Measurements from ENCODE around the gene M6PR. TPM values are rescaled to one million over a fixed set of nuclear protein-coding genes. Genes with fewer than 3 reads are reported as not detected.

M6PR gene
- total RNA-seq, 1 donor from 2014 or later, result 259 TPM

DNA sequence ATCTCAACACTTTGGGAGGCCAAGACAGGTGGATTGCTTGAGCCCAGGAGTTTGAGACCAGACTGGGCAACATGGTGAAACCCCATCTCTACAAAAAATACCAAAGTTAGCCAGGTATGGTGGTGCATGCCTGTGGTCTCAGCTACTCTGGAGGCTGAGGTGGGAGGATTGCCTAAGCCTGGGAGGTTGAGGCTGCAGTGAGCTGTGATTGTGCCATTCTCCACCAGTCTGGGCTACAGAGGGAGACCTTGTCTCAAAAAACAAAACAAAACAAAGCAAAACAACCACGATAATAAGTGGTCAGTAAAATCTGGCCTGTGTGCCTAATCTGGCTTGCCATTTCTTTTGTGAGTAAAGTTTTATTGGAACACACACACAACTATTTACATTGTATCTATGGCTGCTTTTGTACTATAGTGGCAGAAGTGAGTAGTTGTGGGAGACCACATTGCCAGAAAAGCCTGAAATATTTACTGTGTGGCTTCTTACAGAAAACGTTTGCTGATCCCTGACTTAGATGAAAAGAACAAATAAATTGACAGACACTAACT, 20.5 kb upstream of the M6PR start:
- no peak for TF ChIP-seq CTCF (IDR thresholded peaks at IDR 0.05; ENCODE audit: insufficient read depth, low read length, severe bottlenecking)
- Histone ChIP-seq H3K36me3 (ENCODE audit: control insufficient read depth, insufficient read depth, low read length) (no peaks in the 10 kb centered on the region), H3K4me3 (ENCODE audit: low read depth, low read length) (no peak overlapping the region), H3K27me3 (ENCODE audit: control insufficient read depth, insufficient read depth, low read length) (no peaks in the 10 kb centered on the region)
- FAIRE-seq (no peak), DNase-seq (ENCODE audit: low read depth) (no peak)

DNA sequence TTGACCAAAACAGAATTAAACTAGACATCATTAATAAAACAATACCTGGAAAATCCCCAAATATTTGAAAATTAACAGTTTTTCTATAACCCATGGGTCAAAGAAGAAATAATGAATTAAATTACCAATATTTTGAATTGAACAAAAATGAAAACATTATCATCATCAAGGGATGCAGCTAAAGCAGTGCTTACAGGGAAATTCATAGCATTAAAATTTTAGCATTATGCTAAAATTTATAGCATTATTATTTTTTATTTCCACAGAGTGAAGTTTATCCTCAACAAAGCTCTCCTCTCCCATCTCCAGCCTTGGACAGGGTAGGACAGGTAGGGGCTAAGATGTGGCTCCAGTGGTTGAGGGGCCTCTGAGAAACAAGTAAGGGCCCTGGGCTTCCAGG, 19.3 kb upstream of the M6PR start:
- FAIRE-seq (no peak), DNase-seq (ENCODE audit: low read depth) (no peak)
- Histone ChIP-seq H3K4me3 (ENCODE audit: low read depth, low read length) (no peak overlapping the region), H3K27me3 (ENCODE audit: control insufficient read depth, insufficient read depth, low read length) (no peaks in the 10 kb centered on the region), H3K36me3 (ENCODE audit: control insufficient read depth, insufficient read depth, low read length) (no peaks in the 10 kb centered on the region)
- no peak for TF ChIP-seq CTCF (IDR thresholded peaks at IDR 0.05; ENCODE audit: insufficient read depth, low read length, severe bottlenecking)

DNA sequence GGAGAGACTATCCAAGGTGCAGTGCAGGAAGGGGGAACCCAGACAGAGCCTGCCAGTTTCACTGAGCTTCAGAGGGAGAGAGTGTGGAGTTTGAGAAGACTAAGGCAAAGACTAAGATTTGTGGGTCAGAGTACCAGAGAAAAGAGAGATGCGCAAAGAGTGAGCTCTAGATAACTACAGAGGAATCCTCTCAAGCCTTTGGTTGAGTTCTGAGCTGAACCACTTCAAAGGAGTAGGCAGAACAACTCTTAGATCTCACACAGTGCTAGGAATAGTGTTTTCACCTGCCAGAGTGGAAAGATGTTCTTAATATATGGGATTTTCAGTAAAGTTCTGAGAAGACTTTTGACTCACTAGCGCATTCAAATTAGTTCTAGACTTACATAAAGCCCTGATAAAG, 10.7 kb upstream of the M6PR start:
- H3K27me3 ChIP-seq (ENCODE audit: control insufficient read depth, insufficient read depth, low read length), result no peaks in the 10 kb centered on the region
- FAIRE-seq (no peak), DNase-seq (ENCODE audit: low read depth) (no peak)
- no peak for TF ChIP-seq CTCF (IDR thresholded peaks at IDR 0.05; ENCODE audit: insufficient read depth, low read length, severe bottlenecking)
- H3K36me3 ChIP-seq (ENCODE audit: control insufficient read depth, insufficient read depth, low read length), result no peaks in the 10 kb centered on the region
- H3K4me3 ChIP-seq (ENCODE audit: low read depth, low read length), result no peak overlapping the region

- no peak for DNase-seq (ENCODE audit: low read depth)
- Histone ChIP-seq H3K27me3 (ENCODE audit: control insufficient read depth, insufficient read depth, low read length) (no peaks in the 10 kb centered on the region), H3K36me3 (ENCODE audit: control insufficient read depth, insufficient read depth, low read length) (no peaks in the 10 kb centered on the region), H3K4me3 (ENCODE audit: low read depth, low read length) (no peak overlapping the region)
- no peak for FAIRE-seq
- no peak for TF ChIP-seq CTCF (IDR thresholded peaks at IDR 0.05; ENCODE audit: insufficient read depth, low read length, severe bottlenecking)
Measured at GRCh38 chr12:8958066-8958465, 8.6 kb upstream of the M6PR start.

GRCh38 chr12:8957561-8957960, 8.1 kb upstream of the M6PR start:
- DNase-seq (ENCODE audit: low read depth) (no peak), FAIRE-seq (no peak)
- Histone ChIP-seq H3K36me3 (ENCODE audit: control insufficient read depth, insufficient read depth, low read length) (no peaks in the 10 kb centered on the region), H3K27me3 (ENCODE audit: control insufficient read depth, insufficient read depth, low read length) (no peaks in the 10 kb centered on the region), H3K4me3 (ENCODE audit: low read depth, low read length) (no peak overlapping the region)
- TF ChIP-seq CTCF (IDR thresholded peaks at IDR 0.05; ENCODE audit: insufficient read depth, low read length, severe bottlenecking), result no peak

GRCh38 chr12:8956772-8957171, 7.3 kb upstream of the M6PR start:
- DNase-seq (ENCODE audit: low read depth) (no peak), FAIRE-seq (no peak)
- Histone ChIP-seq H3K36me3 (ENCODE audit: control insufficient read depth, insufficient read depth, low read length) (no peaks in the 10 kb centered on the region), H3K27me3 (ENCODE audit: control insufficient read depth, insufficient read depth, low read length) (no peaks in the 10 kb centered on the region), H3K4me3 (ENCODE audit: low read depth, low read length) (no peak overlapping the region)
- TF ChIP-seq CTCF (IDR thresholded peaks at IDR 0.05; ENCODE audit: insufficient read depth, low read length, severe bottlenecking), result no peak
